LoVo (cell line): ENCODE results near the gene ARHGAP40.
A peak's percentile ranks its signal among the peaks of the same experiment; 100 is the strongest.

Source experiments
- DNase-seq: peaks from one replicate; pipeline ENCODE4 v3.0.0-alpha.2; 2016; ENCODE audit warnings: low spot score

The ARHGAP40 gene

GRCh38 chr20:38601216-38602184, at the start of gene ARHGAP40:
Gene ARHGAP40, plus strand, starts transcription at chr20:38601809.
- DNase-seq, result peak; percentile 39

- no peak for DNase-seq
Measured at GRCh38 chr20:38554986-38555385, 46.6 kb upstream of the ARHGAP40 start.

- DNase-seq, result no peak
Measured at GRCh38 chr20:38555395-38555794, 46.2 kb upstream of the ARHGAP40 start.

GRCh38 chr20:38557174-38557573, 44.4 kb upstream of the ARHGAP40 start:
- no peak for DNase-seq

GRCh38 chr20:38558596-38559360, 42.8 kb upstream of the ARHGAP40 start:
- DNase-seq, result no peak

- DNase-seq, result no peak
Measured at GRCh38 chr20:38559764-38560163, 41.8 kb upstream of the ARHGAP40 start.

- no peak for DNase-seq
Measured at GRCh38 chr20:38563802-38564431, 37.7 kb upstream of the ARHGAP40 start.

- DNase-seq, result no peak
Measured at GRCh38 chr20:38564680-38565079, 36.9 kb upstream of the ARHGAP40 start.

GRCh38 chr20:38566036-38566598, 35.5 kb upstream of the ARHGAP40 start:
- DNase-seq, result no peak

GRCh38 chr20:38569747-38570525, 31.7 kb upstream of the ARHGAP40 start:
- DNase-seq, result no peak

GRCh38 chr20:38573413-38573812, 28.2 kb upstream of the ARHGAP40 start:
- DNase-seq, result no peak

- DNase-seq, result no peak
Measured at GRCh38 chr20:38579219-38579910, 22.2 kb upstream of the ARHGAP40 start.

GRCh38 chr20:38579921-38580320, 21.7 kb upstream of the ARHGAP40 start:
- no peak for DNase-seq

GRCh38 chr20:38581013-38581412, 20.6 kb upstream of the ARHGAP40 start, which contains the start of gene ADIG:
Gene ADIG, plus strand, starts transcription at chr20:38581197. Its CDS starts 54 bp downstream, at chr20:38581251.
- no peak for DNase-seq

- DNase-seq, result no peak
Measured at GRCh38 chr20:38581830-38582358, 19.7 kb upstream of the ARHGAP40 start.

GRCh38 chr20:38583306-38583705, 18.3 kb upstream of the ARHGAP40 start:
- DNase-seq, result no peak

- DNase-seq, result no peak
Measured at GRCh38 chr20:38584099-38584763, 17.4 kb upstream of the ARHGAP40 start.

- no peak for DNase-seq
Measured at GRCh38 chr20:38585404-38586180, 16.0 kb upstream of the ARHGAP40 start.

- no peak for DNase-seq
Measured at GRCh38 chr20:38586181-38586525, 15.5 kb upstream of the ARHGAP40 start.
